Stimulated activated CD4-positive, alpha-beta T cell treated with anti-CD3 and anti-CD28 coated beads, Interleukin-12 subunit alpha, Interleukin-12 subunit beta, amount 100 ng/mL, for 24 hours (primary cell): ENCODE measurements around the gene CIPC.

ENCODE experiments used
- DNase-seq, 2 experiments: peaks; one replicate each; pipeline ENCODE4 v3.0.0-alpha.2; 2020; ENCODE audit warnings: low read depth in 2 of 2

CIPC gene

GRCh38 chr14:77103475-77103874 lies 5.4 kb downstream of the CIPC start:
- DNase-seq, result no peak

GRCh38 chr14:77103951-77104350 lies 5.9 kb downstream of the CIPC start:
- DNase-seq, result no peak

GRCh38 chr14:77104393-77104792 lies 6.3 kb downstream of the CIPC start:
- DNase-seq, result no peak

GRCh38 chr14:77105145-77105939 lies 7.3 kb downstream of the CIPC start:
- no peak for DNase-seq

GRCh38 chr14:77106666-77107065 lies 8.6 kb downstream of the CIPC start:
- no peak for DNase-seq

GRCh38 chr14:77107228-77107627 lies 9.2 kb downstream of the CIPC start:
- DNase-seq, result no peak

GRCh38 chr14:77108753-77109152 lies 10.7 kb downstream of the CIPC start:
- no peak for DNase-seq

- DNase-seq, result no peak
Measured at GRCh38 chr14:77109656-77110055, 11.6 kb downstream of the CIPC start.

GRCh38 chr14:77110286-77110685 lies 12.2 kb downstream of the CIPC start:
- DNase-seq, result no peak

GRCh38 chr14:77111021-77111420 lies 13.0 kb downstream of the CIPC start:
- DNase-seq, result no peak

GRCh38 chr14:77113644-77114043 lies 15.6 kb downstream of the CIPC start:
- no peak for DNase-seq

- no peak for DNase-seq
Measured at GRCh38 chr14:77114609-77115008, 16.6 kb downstream of the CIPC start.

- no peak for DNase-seq
Measured at GRCh38 chr14:77116172-77116817, 18.2 kb downstream of the CIPC start.

- no peak for DNase-seq
Measured at GRCh38 chr14:77119851-77120250, 21.8 kb downstream of the CIPC start.

- no peak for DNase-seq
Measured at GRCh38 chr14:77120771-77121743, 23.0 kb downstream of the CIPC start.

- no peak for DNase-seq
Measured at GRCh38 chr14:77122526-77123125, 24.6 kb downstream of the CIPC start.

GRCh38 chr14:77123381-77124325 lies 25.6 kb downstream of the CIPC start:
- no peak for DNase-seq

- DNase-seq, result peak; percentile 25 to 29
Measured at GRCh38 chr14:77124345-77125280, 26.6 kb downstream of the CIPC start.

GRCh38 chr14:77125281-77125801 lies 27.3 kb downstream of the CIPC start:
- DNase-seq, result no peak
